GM03348 (cell line): ENCODE measurements around the gene C1orf21.

Experiments
- DNase-seq: peaks from one replicate; pipeline ENCODE4 v3.0.0; 2012; ENCODE audit warnings: low spot score

The C1orf21 gene

DNA sequence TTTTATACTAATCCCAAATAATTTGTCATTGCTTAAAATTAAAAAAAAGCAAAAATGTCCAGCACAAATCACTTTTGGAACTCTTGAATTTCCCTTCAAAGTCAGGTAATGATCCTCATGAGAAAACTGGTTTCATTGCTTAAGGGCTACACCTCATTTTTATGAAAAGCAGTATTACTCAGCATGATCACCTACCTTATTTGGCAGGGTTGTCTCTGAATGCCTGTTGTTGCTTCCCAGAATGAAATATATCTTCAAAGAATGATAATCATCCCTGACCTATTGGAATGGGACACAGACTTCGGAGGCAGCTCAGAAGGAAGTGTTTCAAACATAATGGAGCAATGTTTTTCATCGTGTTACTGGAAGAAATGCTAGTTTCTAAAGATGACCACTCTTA, 29.7 kb downstream of the C1orf21 start:
- DNase-seq = no peak

DNA sequence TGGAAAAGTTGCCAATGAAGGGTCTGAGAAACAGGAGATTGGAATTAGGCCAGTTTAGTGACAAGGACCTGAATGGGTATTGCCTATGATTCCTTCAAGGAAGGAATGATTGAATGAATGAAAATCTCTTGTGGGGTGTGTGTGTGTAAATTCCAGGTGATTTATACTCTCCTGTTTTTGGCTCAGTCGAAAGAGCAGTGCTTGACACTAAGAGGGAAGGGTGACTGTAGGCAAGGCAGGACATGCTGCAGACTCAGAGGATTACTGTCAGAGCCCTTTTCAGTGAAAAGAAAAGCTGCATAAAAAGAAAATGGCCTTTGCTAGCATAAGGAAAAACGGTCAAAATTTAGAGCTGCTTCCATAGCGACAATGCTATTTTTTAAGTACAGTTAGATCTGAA, 30.1 kb downstream of the C1orf21 start:
- DNase-seq = no peak

DNA sequence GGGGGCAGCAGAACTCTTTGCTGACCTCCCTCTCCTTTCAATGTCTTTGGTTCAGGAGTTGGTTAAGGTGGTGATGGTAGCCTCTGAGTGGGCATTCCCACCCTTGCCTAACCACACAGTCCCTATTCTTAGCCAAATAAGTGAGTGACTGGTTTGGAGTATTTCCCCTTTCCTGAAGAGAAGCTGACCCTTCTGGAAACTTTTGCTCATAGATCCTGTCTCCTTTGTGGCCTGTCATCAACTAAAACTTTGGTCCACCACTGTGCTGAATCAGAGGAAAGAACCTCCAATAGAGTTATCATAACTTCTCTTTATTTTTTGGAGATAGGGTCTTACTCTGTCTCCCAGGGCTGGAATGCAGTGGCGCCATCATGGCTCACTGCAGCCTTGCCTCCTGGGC, 31.1 kb downstream of the C1orf21 start:
- no peak for DNase-seq

DNA sequence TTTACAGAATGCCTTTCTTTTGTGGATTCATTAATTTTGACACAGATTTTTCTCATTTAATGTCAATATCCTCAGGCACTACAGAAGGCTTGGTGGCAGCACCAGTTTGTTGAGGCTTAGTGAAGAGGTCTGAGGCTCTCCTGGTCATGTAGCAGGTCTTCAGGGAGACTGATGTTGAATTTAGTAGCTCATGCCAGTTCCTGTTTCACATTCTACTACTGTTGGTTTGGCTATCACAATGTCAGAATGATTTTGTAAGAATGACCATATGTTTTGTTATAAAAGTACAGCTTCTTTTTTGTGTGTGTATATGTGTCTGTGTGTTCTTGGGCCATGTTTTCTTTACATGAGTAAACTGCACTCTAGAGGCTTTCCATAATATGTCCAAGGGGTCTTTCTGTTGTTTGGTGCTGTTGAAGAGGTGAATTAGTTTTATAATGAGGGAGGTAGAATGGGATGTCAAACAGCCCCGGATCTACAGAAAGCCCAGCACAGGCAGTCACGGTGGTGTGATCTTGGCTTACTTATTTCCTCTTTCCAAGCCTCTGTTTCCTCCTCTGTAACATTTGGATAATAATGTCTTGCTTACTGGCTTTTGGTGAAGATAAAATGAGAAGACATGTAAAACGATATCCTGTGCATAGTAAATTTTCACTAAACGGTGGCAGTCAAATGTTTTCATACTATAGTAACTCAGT, 32.0 kb downstream of the C1orf21 start:
- DNase-seq = no peak

DNA sequence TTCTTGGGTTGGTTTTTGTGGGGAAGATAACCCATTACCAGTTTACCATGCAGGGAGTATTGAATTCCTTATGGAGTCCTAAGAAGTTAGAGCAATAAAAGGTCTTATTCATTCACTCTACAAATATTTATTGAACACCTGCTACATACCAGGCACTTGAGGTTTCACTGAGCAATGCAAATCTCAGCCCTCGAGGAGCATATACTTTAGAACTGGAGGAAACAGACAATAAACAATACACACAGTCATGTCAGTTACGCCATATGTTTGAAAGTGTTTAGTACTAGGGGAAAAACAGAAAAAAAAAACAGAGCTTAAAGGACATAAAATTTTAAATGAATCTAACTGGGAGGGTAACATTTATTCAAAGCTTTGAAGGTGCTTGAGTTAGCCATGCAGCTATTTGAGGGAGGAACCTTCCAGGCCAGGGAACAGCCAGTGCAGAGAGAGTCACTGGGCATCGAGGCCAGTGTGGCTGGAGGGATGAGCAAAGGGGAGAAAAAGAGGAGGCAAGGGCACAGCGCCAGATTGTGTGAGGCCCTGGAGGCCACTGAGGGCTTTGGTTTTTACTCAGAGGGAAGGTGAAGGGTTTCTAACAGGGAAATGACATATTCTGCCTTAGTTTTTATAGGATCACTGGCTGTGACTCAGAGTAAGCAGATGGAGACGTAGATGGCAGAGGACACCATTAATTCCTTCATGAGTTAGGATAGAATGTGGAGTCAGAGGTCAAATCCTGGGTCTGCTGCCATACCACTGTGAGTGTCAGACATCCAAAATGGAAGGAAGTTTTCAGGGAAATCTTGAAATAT, 32.7 kb downstream of the C1orf21 start:
- DNase-seq = no peak

DNA sequence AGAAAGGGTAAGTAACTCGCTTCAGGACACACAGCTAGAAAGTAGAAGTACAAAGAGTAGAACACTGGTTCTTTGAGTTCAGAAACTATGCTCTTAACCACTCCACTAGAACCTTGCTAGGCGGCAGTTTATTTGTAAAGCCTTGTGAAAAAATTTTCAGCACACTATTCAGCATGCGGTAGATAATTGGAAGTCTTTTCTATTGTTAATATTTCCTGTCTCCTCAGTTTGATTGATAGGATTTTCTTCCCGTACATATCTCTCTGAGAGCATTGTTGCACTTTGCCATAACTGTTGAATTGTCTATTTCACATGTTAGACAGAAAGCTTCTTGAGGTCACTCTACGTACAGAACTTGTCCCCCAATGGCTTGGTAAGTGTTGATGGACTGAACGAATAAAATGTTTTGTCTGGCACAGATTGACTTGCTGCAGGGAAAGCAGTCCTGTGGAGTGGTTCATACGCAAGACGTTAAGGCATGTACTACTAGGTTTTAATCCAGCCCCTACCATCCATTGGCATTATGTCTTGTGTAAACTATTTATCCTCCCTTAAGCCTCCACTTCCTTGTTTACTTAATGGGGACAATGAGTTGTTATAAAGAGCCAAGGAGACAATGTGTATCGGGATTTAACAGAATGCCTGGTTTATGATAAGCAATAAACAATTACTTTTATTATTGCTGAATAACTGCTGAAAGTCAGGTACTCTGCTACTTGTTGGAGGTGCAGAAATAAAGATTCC, 35.8 kb downstream of the C1orf21 start:
- DNase-seq = no peak

DNA sequence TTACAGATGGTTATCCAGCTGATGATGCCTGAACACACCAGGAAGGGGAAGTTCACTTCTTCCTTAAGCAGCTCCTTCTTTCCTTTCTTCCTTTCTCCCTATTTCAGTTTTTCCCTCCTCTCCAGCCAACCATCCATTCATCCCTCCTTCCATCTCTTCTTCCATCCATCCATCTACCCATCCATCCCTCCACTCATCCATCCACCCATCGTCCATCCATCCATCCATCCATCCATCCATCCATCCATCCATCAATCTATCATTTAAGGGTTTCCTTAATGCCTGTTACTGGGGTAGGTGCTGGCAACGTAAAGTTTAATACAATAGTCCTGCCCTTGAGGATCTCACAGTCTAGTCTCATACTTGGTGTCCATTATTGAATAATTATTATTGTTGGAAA, 36.8 kb downstream of the C1orf21 start:
- DNase-seq = no peak

DNA sequence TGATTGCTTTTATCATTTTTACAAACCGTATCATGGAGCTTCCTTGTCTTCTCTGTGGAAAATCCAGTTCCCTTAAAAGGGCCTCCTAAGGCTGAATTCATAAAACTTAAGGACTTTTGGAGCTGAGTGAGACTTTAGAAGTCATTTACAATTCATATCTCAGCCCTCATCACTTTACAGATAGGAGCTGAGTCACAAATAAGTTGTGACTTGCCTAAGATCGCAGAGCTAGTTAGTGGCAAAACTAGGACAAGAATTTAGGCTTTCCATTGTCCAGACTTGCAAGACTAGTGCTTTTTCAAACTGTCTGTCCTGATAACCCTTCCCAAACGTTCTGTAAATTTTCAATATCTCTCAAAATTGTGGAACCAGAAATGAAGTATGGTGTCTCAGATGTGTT, 37.3 kb downstream of the C1orf21 start:
- no peak for DNase-seq

DNA sequence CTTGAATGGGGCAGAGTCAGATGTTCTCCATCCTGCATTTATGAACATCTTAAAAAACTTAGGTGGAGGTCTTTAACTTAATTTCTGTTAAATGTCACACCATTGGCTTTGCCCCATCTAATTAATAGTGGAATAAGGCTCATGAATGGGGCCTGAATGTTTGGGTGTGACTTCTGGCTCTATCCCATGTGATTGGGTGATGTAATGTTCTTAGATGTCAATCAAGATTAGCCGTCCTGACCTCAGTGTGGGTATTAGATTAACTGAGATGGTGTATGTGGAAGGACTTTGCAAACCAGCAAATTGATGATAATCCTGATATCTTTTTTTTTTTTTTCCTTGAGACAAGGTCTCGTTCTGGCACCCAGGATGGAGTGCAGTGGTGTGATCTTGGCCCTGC, 38.1 kb downstream of the C1orf21 start:
- DNase-seq = no peak

DNA sequence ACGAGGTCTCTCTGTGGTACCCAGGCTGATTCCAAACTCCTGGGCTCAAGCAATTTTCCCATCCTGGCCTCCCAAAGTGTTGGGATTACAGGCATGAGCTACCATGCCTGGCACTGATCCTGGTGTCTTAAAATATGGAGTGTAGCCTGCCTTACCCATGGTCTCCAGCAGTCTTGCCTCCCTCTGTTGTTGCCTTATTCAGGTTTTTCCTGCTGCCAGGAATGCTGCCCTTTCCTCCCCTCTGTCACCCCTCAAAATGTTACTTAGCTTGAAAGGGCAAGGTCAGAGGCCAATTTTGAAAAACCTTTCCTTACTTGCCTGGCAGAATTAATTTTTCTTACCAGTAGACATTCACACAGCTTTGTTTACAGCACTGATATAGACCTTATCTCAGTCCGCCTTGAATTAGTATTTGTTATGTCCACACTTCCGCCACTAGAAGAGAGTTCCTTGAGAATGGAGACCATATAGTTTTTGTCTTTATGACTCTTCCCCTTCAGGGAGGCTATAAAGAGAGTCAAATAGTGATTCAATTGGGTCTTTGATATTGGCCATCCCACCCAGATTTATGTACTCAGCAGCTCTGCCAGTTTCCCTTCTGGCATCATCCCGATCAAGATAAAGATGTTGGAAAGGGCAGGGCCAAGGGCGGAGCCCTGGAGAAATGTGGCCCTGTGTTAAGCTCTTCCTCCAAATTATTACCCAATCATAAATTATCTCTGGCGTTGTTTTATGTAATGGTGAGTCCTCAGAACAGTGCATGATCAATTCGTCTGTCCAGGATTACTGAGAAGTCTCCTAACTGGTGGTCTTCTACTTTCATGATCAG, 38.8 kb downstream of the C1orf21 start:
- no peak for DNase-seq

DNA sequence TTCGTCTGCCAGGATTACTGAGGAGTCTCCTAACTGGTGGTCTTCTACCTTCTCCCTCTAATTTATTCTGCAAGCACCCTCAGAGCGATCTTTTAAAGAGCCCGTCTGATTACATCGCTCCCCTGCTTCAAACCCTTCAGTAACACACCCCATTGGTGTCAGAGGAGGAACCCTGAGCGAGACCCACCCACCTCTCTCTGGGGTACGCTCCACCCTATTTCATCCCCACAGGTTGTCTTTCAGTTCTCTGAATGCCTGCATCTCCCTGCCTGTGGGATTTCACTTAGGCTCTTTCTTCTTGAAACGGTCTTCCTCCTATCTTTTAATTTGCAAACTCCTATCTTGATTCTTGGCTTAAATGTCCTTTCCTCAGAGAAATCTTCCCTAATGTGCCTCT, 39.4 kb downstream of the C1orf21 start:
- DNase-seq = no peak

DNA sequence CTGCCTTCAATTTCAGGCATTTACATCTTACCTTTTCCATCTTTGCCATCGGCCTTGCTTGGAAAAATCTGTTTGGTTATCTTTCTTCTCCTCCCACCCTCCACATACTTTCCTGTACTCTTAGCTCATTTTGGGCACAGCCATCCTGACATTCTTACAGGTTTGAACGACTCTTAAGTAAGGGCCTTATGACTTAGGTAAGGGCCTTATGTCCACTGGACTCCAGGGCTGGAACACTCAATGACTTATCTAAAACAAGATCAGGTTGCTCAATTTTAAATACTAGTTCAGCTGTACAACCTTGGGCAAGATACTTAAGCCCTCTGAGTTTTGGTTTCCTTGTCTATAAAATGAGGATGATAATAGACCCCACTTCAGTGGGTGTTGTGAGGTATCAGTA, 40.9 kb downstream of the C1orf21 start:
- no peak for DNase-seq

DNA sequence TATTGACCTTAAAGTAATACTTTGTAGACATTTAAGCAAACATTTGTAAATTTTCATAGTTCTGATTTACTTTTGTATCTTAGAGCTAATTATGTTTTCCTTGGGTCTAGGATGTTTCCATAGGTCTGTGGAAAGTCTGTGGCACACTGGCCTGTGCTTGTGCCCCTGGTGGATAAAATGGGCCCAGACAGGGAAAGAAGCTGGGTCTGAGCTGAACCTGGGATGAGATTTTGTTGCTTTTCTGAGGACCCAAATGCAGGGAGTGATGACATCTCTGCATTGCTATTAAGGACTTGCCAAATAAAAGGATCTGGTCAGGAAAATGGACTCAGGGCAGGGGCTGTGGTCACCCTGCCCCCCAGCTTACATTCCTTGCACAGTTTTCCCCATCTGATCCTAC, 41.8 kb downstream of the C1orf21 start:
- DNase-seq = no peak

DNA sequence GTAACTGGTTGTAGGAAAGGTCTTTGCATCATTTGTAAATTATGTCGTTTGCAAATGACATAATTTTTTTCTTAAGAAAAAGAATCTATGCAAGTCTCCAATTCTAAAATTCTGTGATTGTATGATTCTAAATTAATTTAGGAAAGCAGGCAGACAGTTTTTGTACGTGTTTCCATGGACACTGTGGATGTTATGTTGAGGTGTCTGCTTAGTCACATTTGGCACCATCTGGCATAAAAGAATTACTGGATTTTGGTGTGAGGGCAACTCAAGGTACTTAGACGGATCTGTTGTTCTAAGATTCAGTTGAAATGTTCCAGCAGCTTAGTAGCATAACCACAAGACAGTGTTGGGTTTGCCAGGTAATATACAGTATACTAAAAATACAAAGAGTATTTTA, 42.5 kb downstream of the C1orf21 start:
- DNase-seq = no peak

DNA sequence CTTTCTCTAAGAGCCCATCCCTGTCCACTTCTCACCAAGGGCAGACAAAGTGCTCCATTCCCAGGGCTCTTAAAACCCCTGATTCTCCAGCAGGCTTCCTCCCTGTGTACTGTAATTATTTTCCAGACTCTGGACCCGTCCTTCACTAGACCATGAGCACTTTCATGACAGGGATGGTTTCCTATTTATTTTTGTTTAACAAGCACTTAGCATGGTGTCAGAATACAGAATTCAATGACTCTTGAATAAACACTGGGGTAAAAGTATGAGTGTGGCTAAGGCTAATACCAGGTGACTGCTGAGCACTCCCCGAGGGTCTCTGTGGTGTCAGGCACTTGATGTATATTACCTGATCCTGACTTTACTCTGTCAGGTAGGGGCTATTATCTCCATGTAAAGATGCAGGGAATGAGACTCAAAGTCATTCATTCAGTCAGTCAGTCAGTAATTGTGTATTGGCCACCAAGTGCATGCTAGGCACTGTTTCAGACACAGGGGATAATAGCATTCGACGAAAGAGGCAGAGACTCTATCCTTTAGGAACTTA, 47.2 kb downstream of the C1orf21 start:
- no peak for DNase-seq

DNA sequence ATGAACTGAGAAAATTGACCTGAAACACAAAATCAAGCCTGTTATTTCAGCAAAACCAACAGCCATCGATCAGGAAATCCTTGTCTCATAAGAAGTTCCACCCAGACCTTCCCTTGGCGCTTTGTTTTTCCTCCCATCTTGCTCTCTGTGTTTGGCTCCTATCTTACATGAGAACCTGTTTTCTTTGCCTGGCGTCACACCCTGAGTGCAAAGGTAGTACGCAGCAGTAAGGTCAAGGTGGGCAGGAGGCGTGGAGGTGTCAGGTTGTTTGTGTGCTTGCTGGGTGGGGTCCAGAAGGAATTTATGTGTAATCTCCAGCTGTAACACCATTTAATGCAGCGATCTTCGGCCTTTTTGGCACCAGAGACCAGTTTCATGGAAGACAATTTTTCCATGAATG, 50.5 kb downstream of the C1orf21 start:
- no peak for DNase-seq

DNA sequence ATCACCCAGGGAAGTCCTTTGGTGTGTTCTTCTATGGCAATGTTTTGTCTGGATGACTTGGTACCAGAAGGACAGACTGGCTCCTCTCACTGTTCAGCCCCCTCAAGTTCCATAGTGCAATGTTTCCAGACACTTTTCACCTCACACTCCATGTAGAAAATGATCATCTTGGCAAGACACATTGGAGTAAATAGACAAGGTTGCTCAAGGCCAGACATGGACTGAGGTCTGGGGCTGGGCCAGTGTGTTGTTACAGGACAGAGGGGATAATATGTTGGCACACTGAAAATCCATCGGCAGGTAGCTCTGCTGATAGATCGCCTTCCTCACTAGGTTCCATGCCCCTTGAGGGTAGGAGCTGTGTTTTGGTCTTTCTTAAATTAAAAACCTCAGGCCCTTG, 51.5 kb downstream of the C1orf21 start:
- DNase-seq = no peak

DNA sequence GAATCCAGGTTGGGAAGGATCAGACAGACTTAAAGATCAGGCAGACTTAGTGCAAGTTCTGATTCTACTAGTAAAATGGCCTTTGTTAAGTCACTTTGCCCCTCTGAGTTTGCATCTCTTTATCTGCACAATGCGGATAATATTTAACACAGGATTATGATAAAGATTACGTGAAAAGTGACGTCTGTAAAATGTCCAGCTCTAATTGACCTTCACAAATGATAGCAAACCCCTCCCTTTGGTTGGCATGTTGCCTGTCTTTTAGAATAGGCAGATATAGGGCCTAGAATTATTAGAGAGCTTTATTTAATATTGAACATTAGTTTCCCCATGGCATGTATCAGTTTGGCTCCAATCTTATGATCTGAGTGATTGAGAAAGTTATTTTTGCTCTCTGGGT, 55.4 kb downstream of the C1orf21 start:
- DNase-seq = no peak

DNA sequence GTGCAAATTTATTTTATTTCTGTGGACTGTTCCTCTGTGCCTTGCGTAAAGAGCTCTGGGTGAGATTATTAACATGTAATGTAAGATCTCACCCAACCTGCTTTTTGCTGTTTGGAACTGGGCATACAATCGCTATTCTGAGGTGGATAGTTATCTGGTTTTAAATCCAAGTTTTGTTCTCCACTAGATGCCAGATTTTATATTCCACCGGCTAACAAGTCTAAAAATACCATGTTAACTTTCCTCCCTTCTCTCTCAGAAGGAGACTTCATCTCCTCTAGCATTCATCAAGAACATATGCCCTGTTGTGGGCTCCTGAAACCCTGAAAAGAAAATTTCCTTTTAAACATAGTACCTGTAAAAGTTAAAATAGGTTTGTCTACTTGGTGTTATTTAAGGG, 56.4 kb downstream of the C1orf21 start:
- no peak for DNase-seq

DNA sequence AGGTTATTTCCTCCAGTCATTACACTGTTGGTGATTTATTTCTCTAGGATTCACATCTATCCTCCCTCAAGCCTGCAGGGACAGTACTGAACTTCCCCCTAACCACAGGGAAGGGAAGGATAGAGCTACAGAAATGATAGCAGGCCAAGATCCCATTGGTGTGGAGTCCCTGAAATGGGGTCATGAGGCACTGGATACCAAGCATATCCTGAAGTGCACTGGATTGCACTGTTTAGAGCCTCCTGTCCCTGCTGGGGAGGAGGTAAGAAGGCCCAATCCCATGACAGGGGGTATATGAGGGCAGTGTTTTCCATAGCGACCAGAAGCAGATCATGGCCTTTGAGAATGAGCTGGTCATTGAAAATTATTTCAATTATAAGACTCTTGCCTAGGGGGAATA, 56.8 kb downstream of the C1orf21 start:
- no peak for DNase-seq

DNA sequence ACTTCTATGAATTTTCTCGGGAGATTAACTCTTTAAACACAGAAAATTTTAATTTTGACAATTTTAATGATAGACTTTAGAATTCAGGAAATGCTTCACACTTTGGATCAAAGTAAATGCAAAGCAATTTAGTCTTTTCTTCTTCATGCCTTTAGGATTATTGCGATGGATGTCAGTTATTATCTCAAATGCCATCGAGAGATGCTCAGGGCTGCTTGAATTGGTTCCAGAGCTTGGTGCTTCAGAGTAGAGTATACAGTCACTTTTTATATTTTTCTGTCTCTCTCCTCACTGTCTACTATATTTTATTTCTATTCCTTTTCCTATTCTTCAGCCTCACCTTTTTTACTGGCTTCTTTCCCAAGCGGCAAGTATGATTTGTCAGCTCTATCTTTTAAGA, 59.2 kb downstream of the C1orf21 start:
- no peak for DNase-seq

DNA sequence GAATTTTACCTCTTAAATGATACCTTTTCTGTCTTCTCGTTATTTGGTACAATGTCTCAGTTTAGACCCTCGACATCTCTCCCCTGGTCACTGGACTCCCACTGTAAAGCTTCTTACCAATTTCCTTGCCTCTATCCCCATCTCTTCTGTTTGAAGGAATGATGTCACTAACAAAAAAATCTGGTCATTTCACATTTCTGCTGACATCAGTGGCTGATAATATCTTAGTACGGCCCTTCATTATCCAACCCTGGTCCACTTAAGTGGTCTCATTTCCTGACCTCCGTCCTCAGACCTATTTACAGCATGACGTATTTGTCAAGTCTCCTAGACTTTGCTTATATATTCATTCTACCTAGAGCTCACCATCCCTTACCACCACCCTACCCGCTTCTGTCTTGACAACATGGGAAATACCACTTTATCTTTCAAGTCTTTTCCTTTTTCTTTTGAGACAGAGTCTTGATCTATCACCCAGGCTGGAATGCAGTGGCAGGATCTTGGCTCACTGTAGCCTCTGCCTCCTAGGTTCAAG, 60.9 kb downstream of the C1orf21 start:
- no peak for DNase-seq
